Kidney capillary endothelial cell (primary cell): ENCODE measurements around the gene SPACA9.

Experiments used
- DNase-seq: peaks from one replicate; pipeline ENCODE4 v3.0.0-alpha.2; 2018; ENCODE audit warnings: low spot score

SPACA9 gene

GRCh38 chr9:132878695-132879456 is at the start of gene SPACA9:
Gene SPACA9, plus strand, starts transcription at chr9:132878898. Its CDS starts 5,050 bp downstream, at chr9:132883948.
- no peak for DNase-seq

- no peak for DNase-seq
These were observed 46.4 kb upstream of the SPACA9 start for GRCh38 chr9:132832171-132832881.

GRCh38 chr9:132833550-132834121 is 45.1 kb upstream of the SPACA9 start:
- DNase-seq: no peak

GRCh38 chr9:132834343-132834742 is 44.4 kb upstream of the SPACA9 start:
- no peak for DNase-seq

- no peak for DNase-seq
These were observed 41.0 kb upstream of the SPACA9 start for GRCh38 chr9:132837501-132838286.

GRCh38 chr9:132838291-132838690 is 40.4 kb upstream of the SPACA9 start:
- DNase-seq: no peak

GRCh38 chr9:132840980-132841379 is 37.7 kb upstream of the SPACA9 start:
- DNase-seq: no peak

- no peak for DNase-seq
These were observed 36.3 kb upstream of the SPACA9 start for GRCh38 chr9:132842124-132843044.

GRCh38 chr9:132846109-132846917 is 32.4 kb upstream of the SPACA9 start:
- DNase-seq: no peak

- DNase-seq: no peak
These were observed 31.7 kb upstream of the SPACA9 start for GRCh38 chr9:132846918-132847515.

GRCh38 chr9:132849185-132849706 is 29.5 kb upstream of the SPACA9 start:
- no peak for DNase-seq

GRCh38 chr9:132853482-132853881 is 25.2 kb upstream of the SPACA9 start:
- no peak for DNase-seq

- DNase-seq: no peak
These were observed 23.9 kb upstream of the SPACA9 start for GRCh38 chr9:132854832-132855231.

GRCh38 chr9:132855904-132856303 is 22.8 kb upstream of the SPACA9 start:
- no peak for DNase-seq

- no peak for DNase-seq
These were observed 21.7 kb upstream of the SPACA9 start for GRCh38 chr9:132857031-132857430.

GRCh38 chr9:132857616-132858342 is 20.9 kb upstream of the SPACA9 start:
- DNase-seq: no peak

GRCh38 chr9:132858751-132859150 is 19.9 kb upstream of the SPACA9 start:
- DNase-seq: no peak

- DNase-seq: no peak
These were observed 17.0 kb upstream of the SPACA9 start for GRCh38 chr9:132861666-132862065.

GRCh38 chr9:132862533-132862932 is 16.2 kb upstream of the SPACA9 start:
- no peak for DNase-seq
